H1 (cell line): ENCODE results near the gene TEAD3. TPM values are rescaled to one million over a fixed set of nuclear protein-coding genes. Genes with fewer than 3 reads are reported as not detected.

Source experiments
- CTCF ChIA-PET: fragments of 300-600 bp; sonication (Branson Sonifier 250); formaldehyde crosslinking; loops from one replicate; lab custom pipeline; 2021; ENCODE audit not compliant: partially characterized antibody; lab: Charles Lee
- POLR2A ChIA-PET: fragments of 300-600 bp; sonication (Branson Sonifier 250); formaldehyde crosslinking; loops from one replicate; lab custom pipeline; 2021; ENCODE audit warnings: inconsistent platforms; ENCODE audit not compliant: partially characterized antibody; lab: Charles Lee
- DNase-seq, 2 experiments: peaks; one replicate each; pipeline versions ENCODE4 v3.0.0 to v3.0.0-alpha.2; 2010 to 2022; ENCODE audit warnings: low spot score in 2 of 2, low read depth in 1 of 2, mixed read lengths in 1 of 2
- FAIRE-seq: peaks from 2 replicates; lab custom pipeline; 2011; peaks lifted over from hg19 to GRCh38; lab: Jason Lieb, UNC
- H2AFZ ChIP-seq: 2 replicates; pipeline ENCODE4 v1.8.1; 2012; ENCODE audit warnings: low read length, inconsistent platforms
- H2AK5ac ChIP-seq: 2 replicates; pipeline ENCODE4 v1.6.1; 2013; ENCODE audit warnings: low read depth, low read length
- H2BK120ac ChIP-seq: replicated peaks from 2 replicates; pipeline ENCODE3; 2013; ENCODE audit warnings: low read depth, low read length, inconsistent platforms
- H2BK12ac ChIP-seq: 2 replicates; pipeline ENCODE4 v1.6.1; 2013; ENCODE audit warnings: low read depth, low read length
- H2BK15ac ChIP-seq: 2 replicates; pipeline ENCODE4 v1.6.1; 2013; ENCODE audit warnings: low read length
- H2BK20ac ChIP-seq: 2 replicates; pipeline ENCODE4 v1.6.1; 2013; ENCODE audit warnings: low read length
- H2BK5ac ChIP-seq: 2 replicates; pipeline ENCODE4 v1.6.1; 2013; ENCODE audit warnings: low read depth, low read length
- H3K14ac ChIP-seq: 2 replicates; pipeline ENCODE4 v1.6.1; 2013; ENCODE audit warnings: inconsistent platforms; ENCODE audit not compliant: insufficient read length
- H3K18ac ChIP-seq: 2 replicates; pipeline ENCODE4 v1.6.1; 2013; ENCODE audit warnings: low read length; ENCODE audit errors: extremely low read depth
- H3K23ac ChIP-seq: 2 replicates; pipeline ENCODE4 v1.6.1; 2013; ENCODE audit warnings: inconsistent platforms; ENCODE audit not compliant: insufficient read length
- H3K23me2 ChIP-seq: 2 replicates; pipeline ENCODE4 v1.6.1; 2013; ENCODE audit warnings: low read depth, low read length
- H3K27ac ChIP-seq: 2 replicates; pipeline ENCODE4 v1.6.1; 2011; ENCODE audit warnings: low read depth, low read length, inconsistent platforms
- H3K27me3 ChIP-seq, 4 experiments: replicated peaks in 1 of 4; 1 replicate in 1 of 4; 2 replicates in 3 of 4; pipeline versions ENCODE4 v1.6.1 to v1.8.1; 2011 to 2013; ENCODE audit warnings: low read length in 3 of 4, mild to moderate bottlenecking in 3 of 4, inconsistent platforms in 2 of 4, mixed read lengths in 2 of 4, moderate library complexity in 1 of 4; ENCODE audit not compliant: control insufficient read depth in 3 of 4, insufficient read depth in 3 of 4; ENCODE audit errors: extremely low read depth in 1 of 4
- H3K36me3 ChIP-seq, 4 experiments: 2 replicates each; pipeline versions ENCODE4 v1.6.1 to v1.8.1; 2011 to 2013; ENCODE audit warnings: mild to moderate bottlenecking in 4 of 4, low read length in 3 of 4, moderate library complexity in 2 of 4, control low read depth in 1 of 4, inconsistent platforms in 1 of 4; ENCODE audit not compliant: insufficient read depth in 4 of 4, control insufficient read depth in 2 of 4
- H3K4ac ChIP-seq: replicated peaks from 2 replicates; pipeline ENCODE3; 2013; ENCODE audit warnings: low read length, low read depth, mixed read lengths, inconsistent platforms; ENCODE audit not compliant: insufficient read length
- H3K4me1 ChIP-seq, 4 experiments: replicated peaks in 1 of 4; 1 replicate in 1 of 4; 2 replicates in 3 of 4; pipeline versions ENCODE4 v1.6.1 to v1.8.1; 2011 to 2013; ENCODE audit warnings: low read length in 3 of 4, inconsistent platforms in 2 of 4, mixed read lengths in 1 of 4; ENCODE audit not compliant: insufficient read depth in 4 of 4, control insufficient read depth in 3 of 4
- H3K4me2 ChIP-seq, 2 experiments: 2 replicates each; pipeline versions ENCODE4 v1.6.1 to v1.8.1; 2011 to 2013; ENCODE audit warnings: low read depth in 2 of 2, low read length in 2 of 2, control low read depth in 1 of 2, inconsistent platforms in 1 of 2, mild to moderate bottlenecking in 1 of 2; ENCODE audit not compliant: insufficient read depth in 1 of 2
- H3K4me3 ChIP-seq, 4 experiments: fragments of 200-600, 300-600 bp in 1 of 4; sonication (generic), shearing (Covaris generic), sonication (Bioruptor Twin) in 1 of 4; 2 replicates each; pipeline versions ENCODE4 v1.5.1 to v1.8.1; 2011 to 2016; ENCODE audit warnings: low read length in 4 of 4, low read depth in 3 of 4, control low read depth in 2 of 4, inconsistent platforms in 2 of 4, mild to moderate bottlenecking in 2 of 4, mixed read lengths in 1 of 4, moderate library complexity in 1 of 4; ENCODE audit not compliant: insufficient read depth in 2 of 4; ENCODE audit errors: extremely low read depth in 1 of 4
- H3K56ac ChIP-seq: replicated peaks from 2 replicates; pipeline ENCODE3; 2013; ENCODE audit warnings: low read depth, mild to moderate bottlenecking, mixed read lengths, low read length, inconsistent platforms; ENCODE audit not compliant: insufficient read length
- H3K79me1 ChIP-seq: 2 replicates; pipeline ENCODE4 v1.6.1; 2013; ENCODE audit warnings: low read depth, low read length, control low read depth
- H3K79me2 ChIP-seq, 2 experiments: 2 replicates each; pipeline versions ENCODE4 v1.6.1 to v1.8.1; 2012 to 2013; ENCODE audit warnings: low read length in 2 of 2, mild to moderate bottlenecking in 2 of 2, inconsistent platforms in 1 of 2; ENCODE audit not compliant: insufficient read depth in 2 of 2, control insufficient read depth in 1 of 2
- H3K9ac ChIP-seq, 4 experiments: replicated peaks in 1 of 4; 1 replicate in 1 of 4; 2 replicates in 3 of 4; pipeline versions ENCODE4 v1.6.1 to v1.8.1; 2011 to 2013; ENCODE audit warnings: low read depth in 3 of 4, low read length in 3 of 4, control low read depth in 2 of 4, mild to moderate bottlenecking in 2 of 4, moderate library complexity in 2 of 4, inconsistent platforms in 1 of 4; ENCODE audit errors: extremely low read depth in 1 of 4
- H3K9me3 ChIP-seq, 2 experiments: 2 replicates each; pipeline versions ENCODE4 v1.6.1 to v1.8.1; 2012 to 2013; ENCODE audit warnings: mild to moderate bottlenecking in 2 of 2, moderate library complexity in 2 of 2, control low read depth in 1 of 2, inconsistent platforms in 1 of 2, low read depth in 1 of 2, low read length in 1 of 2, mixed read lengths in 1 of 2; ENCODE audit not compliant: insufficient read depth in 2 of 2
- H4K20me1 ChIP-seq, 2 experiments: replicated peaks in 1 of 2; 2 replicates each; pipeline versions ENCODE3 to v1.8.1; 2011 to 2013; ENCODE audit warnings: inconsistent platforms in 2 of 2, low read length in 2 of 2, mild to moderate bottlenecking in 1 of 2; ENCODE audit not compliant: insufficient read depth in 2 of 2, control insufficient read depth in 1 of 2
- H4K5ac ChIP-seq: 2 replicates; pipeline ENCODE4 v1.6.1; 2013; ENCODE audit warnings: low read length, low read depth, mixed read lengths, inconsistent platforms; ENCODE audit not compliant: insufficient read length
- H4K8ac ChIP-seq: 2 replicates; pipeline ENCODE4 v1.8.0; 2013; ENCODE audit warnings: mild to moderate bottlenecking, moderate library complexity, low read length, inconsistent platforms; ENCODE audit not compliant: insufficient read depth; ENCODE audit errors: extremely low read depth
- H4K91ac ChIP-seq: replicated peaks from 2 replicates; pipeline ENCODE3; 2013; ENCODE audit warnings: low read length, mixed read lengths, inconsistent platforms; ENCODE audit not compliant: insufficient read length
- SP2 ChIP-seq: IDR thresholded peaks from 2 replicates; pipeline ENCODE4 v1.6.1; 2012; ENCODE audit warnings: mild to moderate bottlenecking, low read length, inconsistent platforms
- WGBS, 2 experiments: shearing (Covaris generic) in 1 of 2; methylation state at CpG; one replicate each; pipeline versions ENCODE4 v1.1.6 to v1.1.7; 2013 to 2015; ENCODE audit warnings: low lambda C conversion rate in 2 of 2, mixed read lengths in 2 of 2, inconsistent platforms in 1 of 2, low coverage in 1 of 2, missing lambda C conversion rate in 1 of 2; ENCODE audit not compliant: insufficient replicate concordance in 2 of 2, insufficient coverage in 1 of 2, insufficient read length in 1 of 2; ENCODE audit errors: extremely low coverage in 1 of 2, missing lambda C conversion rate in 1 of 2; 5-methylcytosine and 5-hydroxymethylcytosine counted together
- polyA plus RNA-seq, 7 experiments: library from polyadenylated mRNA; depleted of rRNA in 3 of 7; stranded (reverse) in 5 of 7; unstranded in 2 of 7; fragments of >200 nt in 5 of 7; fragments of 200-250 nt in 2 of 7; gene quantifications; 1 replicate in 5 of 7; 2 replicates in 1 of 7; 4 replicates in 1 of 7; pipeline versions ENCODE4 v1.2.1 to v1.2.3, GENCODE V29; 2011 to 2013; ENCODE audit warnings: missing spikeins in 2 of 7, mixed read lengths in 2 of 7
- total RNA-seq: library from RNA; stranded (reverse); fragmentation: NEBNext Ultra II Directional; extraction: Animal tissue kit (Norgen Biotek cat#: 25700); gene quantifications from 2 replicates; pipeline ENCODE4 v1.2.1, GENCODE V29; 2021

The TEAD3 gene
- total and polyA plus RNA-seq, 2 of the 8 experiments (the other 6 are each of a cell fraction or from before 2014, with no cell fraction given): 20.1 to 28.7 TPM

DNA sequence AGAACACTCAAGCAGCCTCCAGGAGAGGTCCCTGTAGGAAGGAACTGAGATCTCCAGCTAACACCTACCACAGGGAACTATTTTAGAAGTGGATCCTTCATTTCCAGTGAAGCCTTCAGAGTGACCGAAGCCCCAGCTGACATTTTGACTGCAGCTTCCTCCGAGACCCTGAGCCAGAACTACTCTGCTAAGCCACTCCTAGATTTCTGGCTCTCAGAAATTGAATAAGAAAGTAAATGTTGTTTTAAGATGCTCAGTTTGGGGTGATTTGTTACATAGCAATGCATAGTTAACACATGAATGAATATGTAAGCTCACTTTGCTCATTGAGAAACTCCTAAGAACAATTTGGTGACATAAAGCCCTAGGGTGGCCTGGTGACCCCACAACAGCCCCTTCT lies 10.3 kb upstream of the TEAD3 start:
- POLR2A ChIA-PET: interaction anchor here (0.6 to 37.6 kb wide), 3 partner anchors 10 to 447 kb away, joined by 3 to 1319 read pairs (median 54); partner anchors contain the start of genes RPL10A and TEAD3
- no peak overlapping the region for H2BK15ac ChIP-seq
- no peak for TF ChIP-seq SP2

More for the DNA sequence above, 10.3 kb upstream of the TEAD3 start:
- no peak overlapping the region for H2BK20ac ChIP-seq
- H2AK5ac ChIP-seq: no peak overlapping the region
- CTCF ChIA-PET: interaction anchor here (0.6 to 6.6 kb wide), 8 partner anchors 9 to 229 kb away, joined by 3 to 45 read pairs (median 3); no protein-coding TSS in a partner anchor
- H3K23ac ChIP-seq: no peak overlapping the region
- FAIRE-seq (no peak), DNase-seq (no peak)
- no peak overlapping the region for H3K4ac ChIP-seq
- H2BK12ac ChIP-seq: no peak overlapping the region
- no peak overlapping the region for H3K14ac ChIP-seq
- H2BK120ac ChIP-seq: no peak overlapping the region
- no peak overlapping the region for H3K9ac ChIP-seq
- peaks cover 6 to 33% (median 19%) of the 10 kb centered on the region in 4 experiments for H3K4me1 ChIP-seq
- H2BK5ac ChIP-seq: no peak overlapping the region
- no peak overlapping the region for H3K56ac ChIP-seq
- no peak overlapping the region for H3K18ac ChIP-seq
- H3K79me2 ChIP-seq: no peaks in the 10 kb centered on the region
- H4K91ac ChIP-seq: no peak overlapping the region
- H3K27me3 ChIP-seq: peaks cover 0 to 17% (median 6%) of the 10 kb centered on the region in 4 experiments; a peak in 5 of 7 replicates
- H3K9me3 ChIP-seq: no peaks in the 10 kb centered on the region
- H3K4me3 ChIP-seq: no peak overlapping the region
- H4K8ac ChIP-seq: no peak overlapping the region
- H3K4me2 ChIP-seq: no peak overlapping the region
- no peaks in the 10 kb centered on the region; the same call in 1 of the 2 replicates for H3K23me2 ChIP-seq
- no peak overlapping the region for H4K5ac ChIP-seq
- 86% methylated on average over 2 of the region's 2 CpGs; no CpG with 5 or more reads in 1 of the 2 experiments for WGBS, 2 experiments
- H3K27ac ChIP-seq: no peak overlapping the region
- H3K36me3 ChIP-seq: no peaks in the 10 kb centered on the region
- H2AFZ ChIP-seq: no peak overlapping the region
- no peaks in the 10 kb centered on the region for H3K79me1 ChIP-seq
- no peaks in the 10 kb centered on the region for H4K20me1 ChIP-seq
